Measurements from ENCODE around the gene HM13. TPM values are rescaled to one million over a fixed set of nuclear protein-coding genes. Genes with fewer than 3 reads are reported as not detected.

HM13 gene
- total and polyA plus RNA-seq, 2 of the 13 experiments (the other 11 are each of a cell fraction or from before 2014, with no cell fraction given): 118 to 243 TPM

- TF ChIP-seq ZNF326 (CRISPR knock-in tag; IDR thresholded peaks at IDR 0.05; ENCODE audit: borderline replicate concordance): no peak
- TF ChIP-seq BRCA1 (CRISPR knock-in tag; IDR thresholded peaks at IDR 0.05): no peak; the same call in 1 of the 2 replicates
- TF ChIP-seq KDM2A (CRISPR knock-in tag; IDR thresholded peaks at IDR 0.05; ENCODE audit: borderline replicate concordance, low read depth): no peak
- no peak for TF ChIP-seq ZC3H13 (CRISPR knock-in tag; IDR thresholded peaks at IDR 0.05)
- TF ChIP-seq, protein P1, sequence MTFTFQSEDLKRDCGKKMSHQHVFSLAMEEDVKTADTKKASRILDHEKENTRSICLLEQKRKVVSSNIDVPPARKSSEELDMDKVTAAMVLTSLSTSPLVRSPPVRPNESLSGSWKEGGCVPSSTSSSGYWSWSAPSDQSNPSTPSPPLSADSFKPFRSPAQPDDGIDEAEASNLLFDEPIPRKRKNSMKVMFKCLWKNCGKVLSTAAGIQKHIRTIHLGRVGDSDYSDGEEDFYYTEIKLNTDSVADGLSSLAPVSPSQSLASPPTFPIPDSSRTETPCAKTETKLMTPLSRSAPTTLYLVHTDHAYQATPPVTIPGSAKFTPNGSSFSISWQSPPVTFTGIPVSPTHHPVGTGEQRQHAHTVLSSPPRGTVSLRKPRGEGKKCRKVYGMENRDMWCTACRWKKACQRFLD (CRISPR knock-in tag; IDR thresholded peaks at IDR 0.05; ENCODE audit: borderline replicate concordance): peak; percentile 69; the same call in 1 of the 2 replicates
- TF ChIP-seq HNRNPK (IDR thresholded peaks at IDR 0.05; ENCODE audit: low read depth, low read length, poor library complexity, severe bottlenecking): no peak
- TF ChIP-seq, protein P2, sequence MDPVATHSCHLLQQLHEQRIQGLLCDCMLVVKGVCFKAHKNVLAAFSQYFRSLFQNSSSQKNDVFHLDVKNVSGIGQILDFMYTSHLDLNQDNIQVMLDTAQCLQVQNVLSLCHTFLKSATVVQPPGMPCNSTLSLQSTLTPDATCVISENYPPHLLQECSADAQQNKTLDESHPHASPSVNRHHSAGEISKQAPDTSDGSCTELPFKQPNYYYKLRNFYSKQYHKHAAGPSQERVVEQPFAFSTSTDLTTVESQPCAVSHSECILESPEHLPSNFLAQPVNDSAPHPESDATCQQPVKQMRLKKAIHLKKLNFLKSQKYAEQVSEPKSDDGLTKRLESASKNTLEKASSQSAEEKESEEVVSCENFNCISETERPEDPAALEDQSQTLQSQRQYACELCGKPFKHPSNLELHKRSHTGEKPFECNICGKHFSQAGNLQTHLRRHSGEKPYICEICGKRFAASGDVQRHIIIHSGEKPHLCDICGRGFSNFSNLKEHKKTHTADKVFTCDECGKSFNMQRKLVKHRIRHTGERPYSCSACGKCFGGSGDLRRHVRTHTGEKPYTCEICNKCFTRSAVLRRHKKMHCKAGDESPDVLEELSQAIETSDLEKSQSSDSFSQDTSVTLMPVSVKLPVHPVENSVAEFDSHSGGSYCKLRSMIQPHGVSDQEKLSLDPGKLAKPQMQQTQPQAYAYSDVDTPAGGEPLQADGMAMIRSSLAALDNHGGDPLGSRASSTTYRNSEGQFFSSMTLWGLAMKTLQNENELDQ (CRISPR knock-in tag; IDR thresholded peaks at IDR 0.05; ENCODE audit: borderline replicate concordance): peak; percentile 25; the same call in 1 of the 2 replicates
- TF ChIP-seq JARID2 (CRISPR knock-in tag; IDR thresholded peaks at IDR 0.05; ENCODE audit: insufficient replicate concordance): no peak
- peak; percentile 28 for TF ChIP-seq ZBTB7B (CRISPR knock-in tag; IDR thresholded peaks at IDR 0.05)
- peak; percentile 17; the same call in 1 of the 2 replicates for TF ChIP-seq MXD1 (CRISPR knock-in tag; IDR thresholded peaks at IDR 0.05)
- TF ChIP-seq ZHX1 (CRISPR knock-in tag; IDR thresholded peaks at IDR 0.05; ENCODE audit: low read depth): no peak
- TF ChIP-seq ADNP (CRISPR knock-in tag; IDR thresholded peaks at IDR 0.05): peak; percentile 55
- TF ChIP-seq KLF11 (CRISPR knock-in tag; IDR thresholded peaks at IDR 0.05): peak; percentile 76; the same call in 1 of the 2 replicates
- no peak for TF ChIP-seq GTF3A (CRISPR knock-in tag; conservative IDR thresholded peaks at IDR 0.05)
- TF ChIP-seq ZSCAN20 (CRISPR knock-in tag; IDR thresholded peaks at IDR 0.05; ENCODE audit: borderline replicate concordance): no peak
- TF ChIP-seq, protein P3, sequence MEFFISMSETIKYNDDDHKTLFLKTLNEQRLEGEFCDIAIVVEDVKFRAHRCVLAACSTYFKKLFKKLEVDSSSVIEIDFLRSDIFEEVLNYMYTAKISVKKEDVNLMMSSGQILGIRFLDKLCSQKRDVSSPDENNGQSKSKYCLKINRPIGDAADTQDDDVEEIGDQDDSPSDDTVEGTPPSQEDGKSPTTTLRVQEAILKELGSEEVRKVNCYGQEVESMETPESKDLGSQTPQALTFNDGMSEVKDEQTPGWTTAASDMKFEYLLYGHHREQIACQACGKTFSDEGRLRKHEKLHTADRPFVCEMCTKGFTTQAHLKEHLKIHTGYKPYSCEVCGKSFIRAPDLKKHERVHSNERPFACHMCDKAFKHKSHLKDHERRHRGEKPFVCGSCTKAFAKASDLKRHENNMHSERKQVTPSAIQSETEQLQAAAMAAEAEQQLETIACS (CRISPR knock-in tag; IDR thresholded peaks at IDR 0.05): no peak
- TF ChIP-seq SMAD3 (CRISPR knock-in tag; IDR thresholded peaks at IDR 0.05): no peak
- peak; percentile 67; the same call in 1 of the 2 replicates for TF ChIP-seq CBX5 (CRISPR knock-in tag; IDR thresholded peaks at IDR 0.05; ENCODE audit: borderline replicate concordance)
Observed at GRCh38 chr20:31573555-31574321, 59.5 kb downstream of the HM13 start (continued).

Measured in HepG2 (cell line).